ENCODE results near the gene GFOD2.

The GFOD2 gene

DNA sequence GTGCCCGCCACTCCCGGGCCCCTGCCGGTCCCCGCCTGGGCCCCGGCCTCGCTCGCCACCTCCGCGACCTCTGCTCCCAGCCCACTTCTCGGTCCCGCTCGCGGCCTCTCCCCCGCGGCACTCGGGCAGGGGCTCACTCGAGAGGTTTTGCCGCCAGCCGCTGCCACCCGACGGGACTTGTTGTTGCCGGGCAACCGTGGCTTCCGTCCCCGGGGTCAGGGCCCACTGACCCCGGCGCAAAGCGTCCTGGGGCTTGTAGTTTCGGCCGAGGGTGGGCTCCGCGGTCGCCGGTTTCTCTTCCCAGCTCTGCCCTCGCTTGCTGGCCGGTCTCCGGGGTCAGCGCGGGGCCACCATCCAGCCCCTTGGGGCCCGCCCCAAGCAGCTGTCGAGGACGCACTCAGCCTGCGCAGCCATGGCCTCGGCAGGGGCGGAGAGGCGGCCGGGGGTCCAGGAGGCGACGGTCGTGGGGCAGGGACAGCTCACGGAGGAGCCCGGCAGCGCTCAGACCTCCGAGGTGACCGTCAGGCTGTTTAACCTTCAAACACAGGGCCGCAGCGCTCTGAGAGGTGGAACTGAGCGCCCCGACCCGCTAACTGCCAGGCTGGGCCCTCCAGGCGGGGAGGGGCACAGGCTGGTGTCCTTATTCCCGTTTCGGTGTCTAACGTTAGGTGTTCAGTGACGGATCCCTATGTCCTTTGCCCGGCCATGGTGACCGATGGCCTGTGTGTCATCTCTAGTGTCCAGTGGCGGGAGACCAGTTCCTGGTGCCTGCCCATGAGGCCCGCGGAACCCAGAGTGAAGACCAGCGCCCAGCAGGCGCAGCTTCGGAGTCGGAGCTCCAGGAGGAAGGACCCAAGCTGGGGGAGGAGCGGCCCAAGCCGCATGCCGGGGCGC, 52.3 kb downstream of the GFOD2 start, which contains the start of the genes C16orf86 and ENKD1:
Gene C16orf86 (plus strand): TSS at position 256 of the 894 bp plus-strand sequence. CDS start 157 bp downstream, at position 413.
Gene ENKD1 (minus strand): TSS at position 192 of the 894 bp plus-strand sequence. CDS start 308 bp downstream, outside the sequence.
- ATAC-seq: peak; percentile 73

DNA sequence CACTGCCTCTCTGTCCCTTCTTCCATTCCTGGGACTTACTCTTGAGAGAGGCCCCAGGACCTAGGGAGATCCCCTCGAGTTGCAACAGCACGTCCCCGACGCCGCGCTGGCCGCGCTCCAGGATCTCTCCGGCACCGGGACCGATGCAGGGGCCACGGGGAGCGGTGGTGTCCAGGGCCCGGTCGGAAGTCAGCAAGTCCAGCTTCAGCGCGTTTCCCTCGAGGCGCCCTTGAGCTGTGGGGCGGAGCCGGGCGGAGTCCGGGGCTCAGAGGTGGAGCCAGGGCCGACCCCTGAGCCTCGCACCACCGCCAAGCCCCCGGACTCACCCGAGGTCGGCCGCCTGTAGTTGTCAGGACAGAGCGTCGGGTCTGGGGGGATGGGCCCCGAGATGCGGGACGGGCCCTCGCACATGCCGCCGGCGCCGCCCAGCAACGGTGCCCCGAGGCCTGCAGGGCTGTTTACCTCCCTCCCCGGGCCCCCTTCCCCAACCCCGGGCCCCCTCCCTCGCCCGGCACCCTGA, 53.0 kb downstream of the GFOD2 start:
- peak; percentile 22 for ATAC-seq
- TF ChIP-seq ZC3H10 (CRISPR knock-in tag; IDR thresholded peaks at IDR 0.05) (no peak), RARB (CRISPR knock-in tag; IDR thresholded peaks at IDR 0.05) (no peak), BACH2 (CRISPR knock-in tag; IDR thresholded peaks at IDR 0.05; ENCODE audit: borderline replicate concordance) (no peak), ZNF565 (CRISPR knock-in tag; conservative IDR thresholded peaks at IDR 0.05; ENCODE audit: low read depth) (no peak), ISL1 (CRISPR knock-in tag; IDR thresholded peaks at IDR 0.05) (no peak)
- TF ChIP-seq, protein P1, sequence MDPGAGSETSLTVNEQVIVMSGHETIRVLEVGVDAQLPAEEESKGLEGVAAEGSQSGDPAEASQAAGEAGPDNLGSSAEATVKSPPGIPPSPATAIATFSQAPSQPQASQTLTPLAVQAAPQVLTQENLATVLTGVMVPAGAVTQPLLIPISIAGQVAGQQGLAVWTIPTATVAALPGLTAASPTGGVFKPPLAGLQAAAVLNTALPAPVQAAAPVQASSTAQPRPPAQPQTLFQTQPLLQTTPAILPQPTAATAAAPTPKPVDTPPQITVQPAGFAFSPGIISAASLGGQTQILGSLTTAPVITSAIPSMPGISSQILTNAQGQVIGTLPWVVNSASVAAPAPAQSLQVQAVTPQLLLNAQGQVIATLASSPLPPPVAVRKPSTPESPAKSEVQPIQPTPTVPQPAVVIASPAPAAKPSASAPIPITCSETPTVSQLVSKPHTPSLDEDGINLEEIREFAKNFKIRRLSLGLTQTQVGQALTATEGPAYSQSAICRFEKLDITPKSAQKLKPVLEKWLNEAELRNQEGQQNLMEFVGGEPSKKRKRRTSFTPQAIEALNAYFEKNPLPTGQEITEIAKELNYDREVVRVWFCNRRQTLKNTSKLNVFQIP (CRISPR knock-in tag; IDR thresholded peaks at IDR 0.05; ENCODE audit: borderline replicate concordance, low read depth): no peak
- TF ChIP-seq, protein P2, sequence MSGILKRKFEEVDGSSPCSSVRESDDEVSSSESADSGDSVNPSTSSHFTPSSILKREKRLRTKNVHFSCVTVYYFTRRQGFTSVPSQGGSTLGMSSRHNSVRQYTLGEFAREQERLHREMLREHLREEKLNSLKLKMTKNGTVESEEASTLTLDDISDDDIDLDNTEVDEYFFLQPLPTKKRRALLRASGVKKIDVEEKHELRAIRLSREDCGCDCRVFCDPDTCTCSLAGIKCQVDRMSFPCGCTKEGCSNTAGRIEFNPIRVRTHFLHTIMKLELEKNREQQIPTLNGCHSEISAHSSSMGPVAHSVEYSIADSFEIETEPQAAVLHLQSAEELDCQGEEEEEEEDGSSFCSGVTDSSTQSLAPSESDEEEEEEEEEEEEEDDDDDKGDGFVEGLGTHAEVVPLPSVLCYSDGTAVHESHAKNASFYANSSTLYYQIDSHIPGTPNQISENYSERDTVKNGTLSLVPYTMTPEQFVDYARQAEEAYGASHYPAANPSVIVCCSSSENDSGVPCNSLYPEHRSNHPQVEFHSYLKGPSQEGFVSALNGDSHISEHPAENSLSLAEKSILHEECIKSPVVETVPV (CRISPR knock-in tag; IDR thresholded peaks at IDR 0.05): no peak

More for the DNA sequence above, 52.3 kb downstream of the GFOD2 start, which contains the start of the genes C16orf86 and ENKD1:
- TF ChIP-seq ZNF8 (CRISPR knock-in tag; IDR thresholded peaks at IDR 0.05): no peak
- TF ChIP-seq, protein P3, sequence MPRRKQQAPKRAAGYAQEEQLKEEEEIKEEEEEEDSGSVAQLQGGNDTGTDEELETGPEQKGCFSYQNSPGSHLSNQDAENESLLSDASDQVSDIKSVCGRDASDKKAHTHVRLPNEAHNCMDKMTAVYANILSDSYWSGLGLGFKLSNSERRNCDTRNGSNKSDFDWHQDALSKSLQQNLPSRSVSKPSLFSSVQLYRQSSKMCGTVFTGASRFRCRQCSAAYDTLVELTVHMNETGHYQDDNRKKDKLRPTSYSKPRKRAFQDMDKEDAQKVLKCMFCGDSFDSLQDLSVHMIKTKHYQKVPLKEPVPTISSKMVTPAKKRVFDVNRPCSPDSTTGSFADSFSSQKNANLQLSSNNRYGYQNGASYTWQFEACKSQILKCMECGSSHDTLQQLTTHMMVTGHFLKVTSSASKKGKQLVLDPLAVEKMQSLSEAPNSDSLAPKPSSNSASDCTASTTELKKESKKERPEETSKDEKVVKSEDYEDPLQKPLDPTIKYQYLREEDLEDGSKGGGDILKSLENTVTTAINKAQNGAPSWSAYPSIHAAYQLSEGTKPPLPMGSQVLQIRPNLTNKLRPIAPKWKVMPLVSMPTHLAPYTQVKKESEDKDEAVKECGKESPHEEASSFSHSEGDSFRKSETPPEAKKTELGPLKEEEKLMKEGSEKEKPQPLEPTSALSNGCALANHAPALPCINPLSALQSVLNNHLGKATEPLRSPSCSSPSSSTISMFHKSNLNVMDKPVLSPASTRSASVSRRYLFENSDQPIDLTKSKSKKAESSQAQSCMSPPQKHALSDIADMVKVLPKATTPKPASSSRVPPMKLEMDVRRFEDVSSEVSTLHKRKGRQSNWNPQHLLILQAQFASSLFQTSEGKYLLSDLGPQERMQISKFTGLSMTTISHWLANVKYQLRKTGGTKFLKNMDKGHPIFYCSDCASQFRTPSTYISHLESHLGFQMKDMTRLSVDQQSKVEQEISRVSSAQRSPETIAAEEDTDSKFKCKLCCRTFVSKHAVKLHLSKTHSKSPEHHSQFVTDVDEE (CRISPR knock-in tag; IDR thresholded peaks at IDR 0.05): 0 out of 2 replicates have a peak, but pooled peaks have one; percentile 24
- no peak for TF ChIP-seq ZNF565 (CRISPR knock-in tag; conservative IDR thresholded peaks at IDR 0.05; ENCODE audit: low read depth)
- no peak for TF ChIP-seq SNAI2 (CRISPR knock-in tag; IDR thresholded peaks at IDR 0.05)

DNA sequence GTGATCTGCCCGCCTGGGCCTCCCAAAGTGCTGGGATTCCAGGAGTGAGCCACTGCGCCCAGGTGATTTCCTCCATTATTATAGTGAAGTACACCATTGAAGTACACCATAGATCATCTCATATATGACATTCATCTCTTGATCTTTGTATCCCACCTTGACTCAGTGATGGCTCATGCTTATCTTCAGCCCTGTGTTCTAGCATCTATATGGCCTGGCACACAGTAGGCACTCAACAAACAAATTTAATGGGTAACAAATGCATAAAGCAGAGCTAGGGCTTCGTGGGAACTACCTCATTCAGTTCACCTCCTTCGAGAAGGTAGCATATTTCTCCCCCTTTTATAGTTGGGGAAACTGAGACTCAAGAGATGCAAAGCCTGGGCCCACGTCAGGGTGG, 53.5 kb downstream of the GFOD2 start:
- ATAC-seq: no peak
- TF ChIP-seq SNAI2 (CRISPR knock-in tag; IDR thresholded peaks at IDR 0.05) (no peak), TOX (CRISPR knock-in tag; IDR thresholded peaks at IDR 0.05; ENCODE audit: borderline replicate concordance) (no peak), PPARA (CRISPR knock-in tag; IDR thresholded peaks at IDR 0.05; ENCODE audit: borderline replicate concordance) (no peak), OSR1 (CRISPR knock-in tag; IDR thresholded peaks at IDR 0.05) (no peak), ZNF70 (CRISPR knock-in tag; IDR thresholded peaks at IDR 0.05) (no peak)
- TF ChIP-seq, protein P2 (CRISPR knock-in tag; IDR thresholded peaks at IDR 0.05): no peak
- TF ChIP-seq, protein P4, sequence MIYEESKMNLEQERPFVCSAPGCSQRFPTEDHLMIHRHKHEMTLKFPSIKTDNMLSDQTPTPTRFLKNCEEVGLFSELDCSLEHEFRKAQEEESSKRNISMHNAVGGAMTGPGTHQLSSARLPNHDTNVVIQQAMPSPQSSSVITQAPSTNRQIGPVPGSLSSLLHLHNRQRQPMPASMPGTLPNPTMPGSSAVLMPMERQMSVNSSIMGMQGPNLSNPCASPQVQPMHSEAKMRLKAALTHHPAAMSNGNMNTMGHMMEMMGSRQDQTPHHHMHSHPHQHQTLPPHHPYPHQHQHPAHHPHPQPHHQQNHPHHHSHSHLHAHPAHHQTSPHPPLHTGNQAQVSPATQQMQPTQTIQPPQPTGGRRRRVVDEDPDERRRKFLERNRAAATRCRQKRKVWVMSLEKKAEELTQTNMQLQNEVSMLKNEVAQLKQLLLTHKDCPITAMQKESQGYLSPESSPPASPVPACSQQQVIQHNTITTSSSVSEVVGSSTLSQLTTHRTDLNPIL (CRISPR knock-in tag; IDR thresholded peaks at IDR 0.05; ENCODE audit: low read depth): no peak
- TF ChIP-seq, protein P5, sequence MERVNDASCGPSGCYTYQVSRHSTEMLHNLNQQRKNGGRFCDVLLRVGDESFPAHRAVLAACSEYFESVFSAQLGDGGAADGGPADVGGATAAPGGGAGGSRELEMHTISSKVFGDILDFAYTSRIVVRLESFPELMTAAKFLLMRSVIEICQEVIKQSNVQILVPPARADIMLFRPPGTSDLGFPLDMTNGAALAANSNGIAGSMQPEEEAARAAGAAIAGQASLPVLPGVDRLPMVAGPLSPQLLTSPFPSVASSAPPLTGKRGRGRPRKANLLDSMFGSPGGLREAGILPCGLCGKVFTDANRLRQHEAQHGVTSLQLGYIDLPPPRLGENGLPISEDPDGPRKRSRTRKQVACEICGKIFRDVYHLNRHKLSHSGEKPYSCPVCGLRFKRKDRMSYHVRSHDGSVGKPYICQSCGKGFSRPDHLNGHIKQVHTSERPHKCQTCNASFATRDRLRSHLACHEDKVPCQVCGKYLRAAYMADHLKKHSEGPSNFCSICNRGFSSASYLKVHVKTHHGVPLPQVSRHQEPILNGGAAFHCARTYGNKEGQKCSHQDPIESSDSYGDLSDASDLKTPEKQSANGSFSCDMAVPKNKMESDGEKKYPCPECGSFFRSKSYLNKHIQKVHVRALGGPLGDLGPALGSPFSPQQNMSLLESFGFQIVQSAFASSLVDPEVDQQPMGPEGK (CRISPR knock-in tag; IDR thresholded peaks at IDR 0.05; ENCODE audit: borderline replicate concordance): no peak

Data from SK-N-SH treated with all-trans-retinoic acid at 6 μM for 48 hours (cell line).